CD14-positive monocyte (primary cell): Measurements from ENCODE around the gene PPM1G. TPM values are rescaled to one million over a fixed set of nuclear protein-coding genes. Genes with fewer than 3 reads are reported as not detected.

Experiments
- DNase-seq, 3 donors: peaks; one replicate each; pipeline ENCODE4 v3.0.0-alpha.2; 2011 to 2022
- H2AFZ ChIP-seq: 2 replicates; pipeline ENCODE4 v1.6.0; 2012; ENCODE audit warnings: mild to moderate bottlenecking, low read depth, low read length, inconsistent platforms; ENCODE audit not compliant: insufficient read depth, poor library complexity, severe bottlenecking
- H3K27ac ChIP-seq, 2 donors: 1 replicate in 1 of 2; 2 replicates in 1 of 2; pipeline ENCODE4 v1.5.1; 2012 to 2013; ENCODE audit warnings: low read length in 2 of 2, control low read depth in 1 of 2, inconsistent platforms in 1 of 2, low read depth in 1 of 2, mild to moderate bottlenecking in 1 of 2
- H3K27me3 ChIP-seq, 2 donors: one replicate each; pipeline versions ENCODE4 v1.6.0 to v1.6.1; 2011 to 2013; ENCODE audit warnings: low read length in 2 of 2; ENCODE audit not compliant: control insufficient read depth in 2 of 2, insufficient read depth in 2 of 2
- H3K36me3 ChIP-seq, 2 donors: replicated peaks in 1 of 2; 1 replicate in 1 of 2; 2 replicates in 1 of 2; pipeline versions ENCODE4 v1.5.1 to v1.6.1; 2012 to 2013; ENCODE audit warnings: low read length in 2 of 2, control low read depth in 1 of 2, inconsistent platforms in 1 of 2, mild to moderate bottlenecking in 1 of 2; ENCODE audit not compliant: insufficient read depth in 2 of 2, control insufficient read depth in 1 of 2
- H3K4me1 ChIP-seq, 2 donors: 1 replicate in 1 of 2; 2 replicates in 1 of 2; pipeline versions ENCODE4 v1.5.1 to v1.6.1; 2012 to 2013; ENCODE audit warnings: low read length in 2 of 2, control low read depth in 1 of 2, inconsistent platforms in 1 of 2, mild to moderate bottlenecking in 1 of 2, moderate library complexity in 1 of 2; ENCODE audit not compliant: insufficient read depth in 2 of 2, control insufficient read depth in 1 of 2
- H3K4me2 ChIP-seq: replicated peaks from 2 replicates; pipeline ENCODE3; 2012; ENCODE audit warnings: low read length, moderate library complexity, mild to moderate bottlenecking; ENCODE audit not compliant: poor library complexity, severe bottlenecking; ENCODE audit errors: extremely low read depth
- H3K4me3 ChIP-seq, 3 experiments: fragments of 200-600 bp in 1 of 3; sonication (generic) in 1 of 3; replicated peaks in 1 of 3; 1 replicate in 2 of 3; 2 replicates in 1 of 3; pipeline ENCODE4 v1.5.1; 2011 to 2013; ENCODE audit warnings: low read length in 3 of 3, mild to moderate bottlenecking in 3 of 3, control low read depth in 2 of 3, low read depth in 2 of 3, inconsistent platforms in 1 of 3, moderate library complexity in 1 of 3
- H3K79me2 ChIP-seq: 2 replicates; pipeline ENCODE4 v1.6.0; 2012; ENCODE audit warnings: mild to moderate bottlenecking, control low read depth, inconsistent platforms, low read length, moderate library complexity; ENCODE audit not compliant: insufficient read depth
- H3K9ac ChIP-seq: 2 replicates; pipeline ENCODE4 v1.6.0; 2017; ENCODE audit warnings: low read length, mild to moderate bottlenecking; ENCODE audit not compliant: insufficient read depth, poor library complexity, severe bottlenecking
- H3K9me3 ChIP-seq, 2 donors: replicated peaks in 1 of 2; 1 replicate in 1 of 2; 2 replicates in 1 of 2; pipeline versions ENCODE4 v1.5.1 to v1.6.1; 2012 to 2013; ENCODE audit warnings: low read length in 2 of 2, control low read depth in 1 of 2; ENCODE audit not compliant: control insufficient read depth in 1 of 2, insufficient read depth in 1 of 2
- H4K20me1 ChIP-seq: 2 replicates; pipeline ENCODE4 v1.6.0; 2012; ENCODE audit warnings: mild to moderate bottlenecking, low read length, control low read depth, moderate library complexity; ENCODE audit not compliant: insufficient read depth
- H3K27ac Mint-ChIP-seq, 7 donors: one replicate each; pipeline ENCODE4 v1.8.0; 2020; ENCODE audit warnings: mild to moderate bottlenecking in 7 of 7, mixed read lengths in 7 of 7, moderate library complexity in 6 of 7, inconsistent platforms in 2 of 7
- H3K27me3 Mint-ChIP-seq, 3 donors: one replicate each; pipeline ENCODE4 v1.8.0; 2021 to 2022; ENCODE audit warnings: low read depth in 3 of 3, mild to moderate bottlenecking in 3 of 3, mixed read lengths in 3 of 3, moderate library complexity in 3 of 3, inconsistent platforms in 1 of 3
- H3K36me3 Mint-ChIP-seq, 2 donors: one replicate each; pipeline ENCODE4 v1.8.0; 2020; ENCODE audit warnings: mixed read lengths in 2 of 2, inconsistent platforms in 1 of 2, mild to moderate bottlenecking in 1 of 2
- H3K4me1 Mint-ChIP-seq: one replicate; pipeline ENCODE4 v1.8.0; 2020; ENCODE audit warnings: mild to moderate bottlenecking, mixed read lengths
- H3K4me3 Mint-ChIP-seq, 2 donors: one replicate each; pipeline ENCODE4 v1.8.0; 2020; ENCODE audit warnings: mild to moderate bottlenecking in 2 of 2, mixed read lengths in 2 of 2, moderate library complexity in 1 of 2
- H3K9me3 Mint-ChIP-seq, 7 donors: one replicate each; pipeline ENCODE4 v1.8.0; 2020 to 2022; ENCODE audit warnings: mixed read lengths in 7 of 7, mild to moderate bottlenecking in 6 of 7, moderate library complexity in 6 of 7, inconsistent platforms in 2 of 7
- CTCF ChIP-seq: fragments of 200-600 bp; IDR thresholded peaks from one replicate; pipeline ENCODE4 v1.8.0; 2022; ENCODE audit warnings: antibody characterized with exemption, mild to moderate bottlenecking
- WGBS: methylation state at CpG from one replicate; pipeline ENCODE4 v1.1.5; 2013; ENCODE audit warnings: missing lambda C conversion rate; ENCODE audit not compliant: insufficient coverage; 5-methylcytosine and 5-hydroxymethylcytosine counted together
- intact Hi-C, 2 donors: fragments of 100-400 bp; cut with micrococcal nuclease; formaldehyde crosslinking; loops; one replicate each; pipeline versions ENCODE4 v1.15.0 to v1.15.1; 2023
- polyA plus RNA-seq, 3 donors: library from polyadenylated mRNA; depleted of rRNA in 1 of 3; unstranded in 2 of 3; stranded (reverse) in 1 of 3; fragments of 300-500 nt in 2 of 3; fragments of >200 nt in 1 of 3; fragmentation: Illumina TruSeq in 2 of 3; gene quantifications; 1 replicate in 2 of 3; 2 replicates in 1 of 3; pipeline ENCODE4 v1.2.3, GENCODE V29; 2012 to 2021

Gene PPM1G
- polyA plus RNA-seq, 3 donors: 31.9 to 54.3 (median 47.3) TPM

- intact Hi-C loops: loop anchor here (1.0 to 10.0 kb wide), 4 partner anchors 19 to 217 kb away; partner anchors contain the start of genes EIF2B4 (in 2 of the 2), SNX17 (in 2 of the 2), ZNF512 (in 2 of the 2) and ATRAID (in 1 of the 2)
- Histone ChIP-seq H3K27me3 (no peaks in the 10 kb centered on the region), H3K27ac (peak overlapping the region; percentile 81 to 89), H3K4me2 (peak overlapping the region; percentile 96), H3K9ac (peak overlapping the region; percentile 94), H3K4me3 (peak overlapping the region; percentile 64 to 98 (median 73)), H3K36me3 (peaks cover 12 to 18% of the 10 kb centered on the region in 2 donors), H2AFZ (peak overlapping the region; percentile 98), H3K4me1 (peaks cover 19 to 28% of the 10 kb centered on the region in 2 donors), H3K9me3 (no peaks in the 10 kb centered on the region), H3K79me2 (peaks cover 51% of the 10 kb centered on the region), H4K20me1 (peaks cover 51% of the 10 kb centered on the region)
- peak overlapping the region; percentile 90 to 95 (median 92) for H3K27ac Mint-ChIP-seq
- H3K4me1 Mint-ChIP-seq: peaks cover 29% of the 10 kb centered on the region
- peaks cover 16 to 24% of the 10 kb centered on the region in 2 donors for H3K36me3 Mint-ChIP-seq
- WGBS: under 1% methylated on average over 43 of the region's 51 CpGs
- H3K27me3 Mint-ChIP-seq: no peaks in the 10 kb centered on the region
- TF ChIP-seq CTCF: no peak
- peaks cover 0 to 3% (median 0%) of the 10 kb centered on the region in 7 donors for H3K9me3 Mint-ChIP-seq
- peak; percentile 83 for DNase-seq
- peak overlapping the region; percentile 96 for H3K4me3 Mint-ChIP-seq
Observed at GRCh38 chr2:27428978-27429541, 19.7 kb upstream of the PPM1G start.

GRCh38 chr2:27428213-27428977, 19.0 kb upstream of the PPM1G start, which contains the start of gene NRBP1:
TSS of gene NRBP1 (plus strand) at chr2:27428631. CDS start at chr2:27433274, 4,643 bp downstream.
- Histone ChIP-seq H3K4me2 (peak within 1 kb of the TSS; percentile 96), H4K20me1 (peaks cover 44% of the 10 kb centered on the region), H3K9ac (peak within 1 kb of the TSS; percentile 94), H3K4me3 (peak within 1 kb of the TSS; percentile 64 to 98 (median 73)), H2AFZ (peak within 1 kb of the TSS; percentile 98), H3K4me1 (peaks cover 19 to 28% of the 10 kb centered on the region in 2 donors), H3K27me3 (no peaks in the 10 kb centered on the region), H3K9me3 (no peaks in the 10 kb centered on the region), H3K79me2 (peaks cover 48% of the 10 kb centered on the region), H3K27ac (peak within 1 kb of the TSS; percentile 81 to 89), H3K36me3 (peaks cover 6 to 11% of the 10 kb centered on the region in 2 donors)
- H3K27me3 Mint-ChIP-seq: no peaks in the 10 kb centered on the region
- no peak for TF ChIP-seq CTCF
- intact Hi-C loops: loop anchor here (1.0 to 10.0 kb wide), 4 partner anchors 18 to 216 kb away; partner anchors contain the start of genes EIF2B4 (in 2 of the 2), SNX17 (in 2 of the 2), ZNF512 (in 2 of the 2) and ATRAID (in 1 of the 2)
- H3K27ac Mint-ChIP-seq: peak within 1 kb of the TSS; percentile 90 to 97 (median 93)
- under 1% methylated on average over 72 of the region's 75 CpGs for WGBS
- peak; percentile 80 to 83 (median 80) for DNase-seq
- H3K36me3 Mint-ChIP-seq: peaks cover 9 to 18% of the 10 kb centered on the region in 2 donors
- H3K4me3 Mint-ChIP-seq: peak within 1 kb of the TSS; percentile 96
- H3K9me3 Mint-ChIP-seq: peaks cover 0 to 3% (median 0%) of the 10 kb centered on the region in 7 donors
- peaks cover 29% of the 10 kb centered on the region for H3K4me1 Mint-ChIP-seq
